Measurements from ENCODE around the gene METTL6. TPM values are rescaled to one million over a fixed set of nuclear protein-coding genes. Genes with fewer than 3 reads are reported as not detected.
"Not testable (repeated sequence)": the region's sequence is repeated elsewhere in the genome, so short reads cannot be mapped to it uniquely, and the experiment has no call there.

Gene METTL6
- total RNA-seq, 5 donors from 2014 or later (not counting 1 experiment from before 2014, with no cell fraction given), result 8.1 to 19.9 (median 14.7) TPM

GRCh38 chr3:15391007-15391406, 36.3 kb downstream of the METTL6 start:
- no peaks in the 10 kb centered on the region for H3K36me3 ChIP-seq (ENCODE audit: control insufficient read depth in 2 of 2, extremely low read depth in 1 of 2, insufficient read depth in 1 of 2, low read length in 1 of 2)
- no peaks in the 10 kb centered on the region for H3K27me3 ChIP-seq (replicated peaks in 1 of 2; ENCODE audit: control insufficient read depth in 2 of 2, extremely low read depth in 1 of 2, insufficient read depth in 2 of 2, low read length in 1 of 2)
- H3K4me3 ChIP-seq (ENCODE audit: control insufficient read depth in 1 of 2, extremely low read depth in 1 of 2, low read length in 1 of 2), result no peak overlapping the region
- H3K27ac ChIP-seq (ENCODE audit: low read length), result no peak overlapping the region
- Mint-ChIP-seq H3K27ac (no peak overlapping the region), H3K36me3 (peaks cover under 1% of the 10 kb centered on the region), H3K9me3 (peaks cover 0 to 5% (median 4%) of the 10 kb centered on the region in 3 donors), H3K4me1 (peaks cover 0 to 7% (median 0%) of the 10 kb centered on the region in 3 donors), H3K4me3 (no peak overlapping the region), H3K27me3 (no peaks in the 10 kb centered on the region)
- WGBS (ENCODE audit: insufficient coverage), result no CpG with 5 or more reads among the region's 5 CpGs
- CTCF ChIA-PET, result interaction anchor here in 1 of 2 donors (0.5 kb wide), 1 partner anchor 153 kb away, joined by 4 read pairs; no protein-coding TSS in a partner anchor
- ATAC-seq (replicated peaks in 1 of 4) (no peak), DNase-seq (no peak)
- POLR2A ChIA-PET, result no interaction called here
- H3K4me1 ChIP-seq (ENCODE audit: control insufficient read depth in 1 of 2, extremely low read depth in 1 of 2, insufficient read depth in 2 of 2, low read length in 2 of 2), result no peaks in the 10 kb centered on the region
- H3K9me3 ChIP-seq, result no peaks in the 10 kb centered on the region

GRCh38 chr3:15390460-15390859, 36.9 kb downstream of the METTL6 start:
- Histone ChIP-seq H3K36me3 (ENCODE audit: control insufficient read depth in 2 of 2, extremely low read depth in 1 of 2, insufficient read depth in 1 of 2, low read length in 1 of 2) (no peaks in the 10 kb centered on the region), H3K9me3 (no peaks in the 10 kb centered on the region), H3K27me3 (replicated peaks in 1 of 2; ENCODE audit: control insufficient read depth in 2 of 2, extremely low read depth in 1 of 2, insufficient read depth in 2 of 2, low read length in 1 of 2) (no peaks in the 10 kb centered on the region), H3K4me3 (ENCODE audit: control insufficient read depth in 1 of 2, extremely low read depth in 1 of 2, low read length in 1 of 2) (no peak overlapping the region), H3K4me1 (ENCODE audit: control insufficient read depth in 1 of 2, extremely low read depth in 1 of 2, insufficient read depth in 2 of 2, low read length in 2 of 2) (no peaks in the 10 kb centered on the region), H3K27ac (ENCODE audit: low read length) (no peak overlapping the region)
- WGBS (ENCODE audit: insufficient coverage), result 75% methylated on average over 4 of the region's 6 CpGs
- H3K4me3 Mint-ChIP-seq, result no peak overlapping the region
- peaks cover 0 to 12% (median 0%) of the 10 kb centered on the region in 3 donors for H3K4me1 Mint-ChIP-seq
- H3K27ac Mint-ChIP-seq, result no peak overlapping the region
- no peaks in the 10 kb centered on the region for H3K27me3 Mint-ChIP-seq
- DNase-seq, result no peak
- no peak for ATAC-seq (replicated peaks in 1 of 4)
- no peaks in the 10 kb centered on the region for H3K36me3 Mint-ChIP-seq
- ChIA-PET CTCF (interaction anchor here in 1 of 2 donors (0.5 kb wide), 1 partner anchor 152 kb away, joined by 4 read pairs; no protein-coding TSS in a partner anchor), POLR2A (no interaction called here)
- peaks cover 0 to 8% (median 4%) of the 10 kb centered on the region in 3 donors for H3K9me3 Mint-ChIP-seq

GRCh38 chr3:15388335-15388734, 39.0 kb downstream of the METTL6 start:
- H3K27me3 Mint-ChIP-seq; H3K4me3 Mint-ChIP-seq; CTCF ChIA-PET; H3K36me3 ChIP-seq (ENCODE audit: control insufficient read depth in 2 of 2, extremely low read depth in 1 of 2, insufficient read depth in 1 of 2, low read length in 1 of 2); H3K27ac ChIP-seq (ENCODE audit: low read length); ATAC-seq (replicated peaks in 1 of 4); H3K27me3 ChIP-seq (replicated peaks in 1 of 2; ENCODE audit: control insufficient read depth in 2 of 2, extremely low read depth in 1 of 2, insufficient read depth in 2 of 2, low read length in 1 of 2); H3K27ac Mint-ChIP-seq; H3K4me1 ChIP-seq (ENCODE audit: control insufficient read depth in 1 of 2, extremely low read depth in 1 of 2, insufficient read depth in 2 of 2, low read length in 2 of 2); DNase-seq; H3K9me3 Mint-ChIP-seq; H3K9me3 ChIP-seq; H3K36me3 Mint-ChIP-seq; H3K4me3 ChIP-seq (ENCODE audit: control insufficient read depth in 1 of 2, extremely low read depth in 1 of 2, low read length in 1 of 2): not testable (repeated sequence)
- peaks cover 0 to 20% (median 0%) of the 10 kb centered on the region in 3 donors for H3K4me1 Mint-ChIP-seq
- 100% methylated on average over 3 of the region's 3 CpGs for WGBS (ENCODE audit: insufficient coverage)
- POLR2A ChIA-PET, result interaction anchor here in 1 of 2 donors (0.6 kb wide), 1 partner anchor 183 kb away, joined by 3 read pairs; no protein-coding TSS in a partner anchor

DNA sequence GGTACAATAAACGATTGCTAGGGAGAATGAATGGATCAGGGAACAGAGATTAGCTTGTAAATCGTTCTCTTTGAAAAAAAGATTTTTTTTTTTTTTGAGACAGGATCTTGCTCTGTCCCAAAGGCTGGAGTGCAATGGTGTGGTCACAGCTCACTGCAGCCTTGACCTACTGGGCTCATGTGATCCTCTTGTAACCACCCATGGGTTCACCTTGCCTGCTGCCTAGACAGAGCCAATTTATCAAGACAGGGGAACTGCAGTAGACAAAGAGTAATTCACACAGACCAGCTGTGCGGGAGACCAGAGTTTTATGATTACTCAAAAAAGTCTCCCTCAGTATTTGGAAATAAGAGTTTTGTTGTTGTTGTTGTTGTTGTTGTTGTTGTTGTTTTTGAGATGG, 39.6 kb downstream of the METTL6 start:
- 81% methylated on average over 3 of the region's 3 CpGs for WGBS (ENCODE audit: insufficient coverage)
- H3K4me1 ChIP-seq (ENCODE audit: control insufficient read depth in 1 of 2, extremely low read depth in 1 of 2, insufficient read depth in 2 of 2, low read length in 2 of 2), result no peaks in the 10 kb centered on the region
- no peak for DNase-seq
- no peaks in the 10 kb centered on the region for H3K9me3 ChIP-seq
- H3K36me3 ChIP-seq (ENCODE audit: control insufficient read depth in 2 of 2, extremely low read depth in 1 of 2, insufficient read depth in 1 of 2, low read length in 1 of 2), result no peaks in the 10 kb centered on the region
- no peaks in the 10 kb centered on the region for H3K27me3 ChIP-seq (replicated peaks in 1 of 2; ENCODE audit: control insufficient read depth in 2 of 2, extremely low read depth in 1 of 2, insufficient read depth in 2 of 2, low read length in 1 of 2)
- H3K27me3 Mint-ChIP-seq, result no peaks in the 10 kb centered on the region
- H3K4me1 Mint-ChIP-seq, result peaks cover 0 to 20% (median 0%) of the 10 kb centered on the region in 3 donors
- no peak overlapping the region for H3K4me3 ChIP-seq (ENCODE audit: control insufficient read depth in 1 of 2, extremely low read depth in 1 of 2, low read length in 1 of 2)
- H3K4me3 Mint-ChIP-seq, result no peak overlapping the region
- ChIA-PET POLR2A (interaction anchor here in 1 of 2 donors (0.6 kb wide), 1 partner anchor 182 kb away, joined by 3 read pairs; no protein-coding TSS in a partner anchor), CTCF (no interaction called here)
- no peak for ATAC-seq (replicated peaks in 1 of 4)
- H3K36me3 Mint-ChIP-seq, result no peaks in the 10 kb centered on the region
- H3K27ac ChIP-seq (ENCODE audit: low read length), result no peak overlapping the region
- H3K27ac Mint-ChIP-seq, result no peak overlapping the region
- peaks cover 0 to 8% (median 4%) of the 10 kb centered on the region in 3 donors for H3K9me3 Mint-ChIP-seq

GRCh38 chr3:15387171-15387581, 40.2 kb downstream of the METTL6 start:
- no peak for ATAC-seq (replicated peaks in 1 of 4)
- H3K4me3 Mint-ChIP-seq, result no peak overlapping the region
- H3K27ac ChIP-seq (ENCODE audit: low read length), result no peak overlapping the region

DNA sequence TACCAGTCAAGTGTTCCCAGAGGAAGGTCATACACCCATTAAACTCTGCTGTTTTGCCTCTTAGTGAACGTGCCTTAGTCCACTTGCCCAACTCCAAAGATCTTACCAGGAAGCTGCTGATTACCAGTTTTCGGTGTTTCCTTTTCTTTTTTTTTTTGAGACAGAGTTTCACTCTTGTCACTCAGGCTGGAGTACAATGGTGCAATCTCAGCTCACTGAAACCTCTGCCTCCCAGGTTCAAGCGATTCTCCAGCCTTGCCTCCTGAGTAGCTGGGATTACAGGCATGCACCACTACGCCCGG, 40.7 kb downstream of the METTL6 start:
- H3K4me1 ChIP-seq (ENCODE audit: control insufficient read depth in 1 of 2, extremely low read depth in 1 of 2, insufficient read depth in 2 of 2, low read length in 2 of 2); ATAC-seq (replicated peaks in 1 of 4); H3K36me3 ChIP-seq (ENCODE audit: control insufficient read depth in 2 of 2, extremely low read depth in 1 of 2, insufficient read depth in 1 of 2, low read length in 1 of 2); H3K9me3 Mint-ChIP-seq; H3K4me3 Mint-ChIP-seq; H3K36me3 Mint-ChIP-seq; POLR2A ChIA-PET; H3K4me3 ChIP-seq (ENCODE audit: control insufficient read depth in 1 of 2, extremely low read depth in 1 of 2, low read length in 1 of 2); DNase-seq; CTCF ChIA-PET; H3K27ac ChIP-seq (ENCODE audit: low read length); H3K27me3 Mint-ChIP-seq; H3K9me3 ChIP-seq; H3K27ac Mint-ChIP-seq; H3K27me3 ChIP-seq (replicated peaks in 1 of 2; ENCODE audit: control insufficient read depth in 2 of 2, extremely low read depth in 1 of 2, insufficient read depth in 2 of 2, low read length in 1 of 2): not testable (repeated sequence)
- H3K4me1 Mint-ChIP-seq, result peaks cover 0 to 20% (median 0%) of the 10 kb centered on the region in 3 donors
- 100% methylated on average over 2 of the region's 5 CpGs for WGBS (ENCODE audit: insufficient coverage)

More at GRCh38 chr3:15387171-15387581, 40.2 kb downstream of the METTL6 start:
- Mint-ChIP-seq H3K4me1 (peaks cover 0 to 20% (median 0%) of the 10 kb centered on the region in 3 donors), H3K27ac (no peak overlapping the region), H3K9me3 (peaks cover 0 to 8% (median 4%) of the 10 kb centered on the region in 3 donors), H3K27me3 (no peaks in the 10 kb centered on the region), H3K36me3 (no peaks in the 10 kb centered on the region)
- no peak for DNase-seq
- Histone ChIP-seq H3K4me3 (ENCODE audit: control insufficient read depth in 1 of 2, extremely low read depth in 1 of 2, low read length in 1 of 2) (no peak overlapping the region), H3K36me3 (ENCODE audit: control insufficient read depth in 2 of 2, extremely low read depth in 1 of 2, insufficient read depth in 1 of 2, low read length in 1 of 2) (no peaks in the 10 kb centered on the region), H3K9me3 (no peaks in the 10 kb centered on the region), H3K27me3 (replicated peaks in 1 of 2; ENCODE audit: control insufficient read depth in 2 of 2, extremely low read depth in 1 of 2, insufficient read depth in 2 of 2, low read length in 1 of 2) (no peaks in the 10 kb centered on the region), H3K4me1 (ENCODE audit: control insufficient read depth in 1 of 2, extremely low read depth in 1 of 2, insufficient read depth in 2 of 2, low read length in 2 of 2) (no peaks in the 10 kb centered on the region)
- POLR2A ChIA-PET, result no interaction called here
- CTCF ChIA-PET, result no interaction called here
- WGBS (ENCODE audit: insufficient coverage), result 100% methylated on average over 1 of the region's 1 CpG

All from T-cell (primary cell).